Retinal pigment epithelial cell (primary cell): ENCODE results near the gene SKOR1.

ENCODE experiments used
- DNase-seq: peaks from one replicate; pipeline ENCODE4 v3.0.0-alpha.2; 2010; ENCODE audit warnings: low read depth
- H3K4me3 ChIP-seq: 2 replicates; pipeline ENCODE4 v1.5.1; 2011; ENCODE audit warnings: mild to moderate bottlenecking, low read length, control low read depth, moderate library complexity
- TF ChIP-seq, protein P1 (sequence below): conservative IDR thresholded peaks from 2 replicates; pipeline ENCODE4 v1.5.1; 2011; ENCODE audit warnings: low read depth, low read length, control low read depth, inconsistent platforms

Gene SKOR1

DNA sequence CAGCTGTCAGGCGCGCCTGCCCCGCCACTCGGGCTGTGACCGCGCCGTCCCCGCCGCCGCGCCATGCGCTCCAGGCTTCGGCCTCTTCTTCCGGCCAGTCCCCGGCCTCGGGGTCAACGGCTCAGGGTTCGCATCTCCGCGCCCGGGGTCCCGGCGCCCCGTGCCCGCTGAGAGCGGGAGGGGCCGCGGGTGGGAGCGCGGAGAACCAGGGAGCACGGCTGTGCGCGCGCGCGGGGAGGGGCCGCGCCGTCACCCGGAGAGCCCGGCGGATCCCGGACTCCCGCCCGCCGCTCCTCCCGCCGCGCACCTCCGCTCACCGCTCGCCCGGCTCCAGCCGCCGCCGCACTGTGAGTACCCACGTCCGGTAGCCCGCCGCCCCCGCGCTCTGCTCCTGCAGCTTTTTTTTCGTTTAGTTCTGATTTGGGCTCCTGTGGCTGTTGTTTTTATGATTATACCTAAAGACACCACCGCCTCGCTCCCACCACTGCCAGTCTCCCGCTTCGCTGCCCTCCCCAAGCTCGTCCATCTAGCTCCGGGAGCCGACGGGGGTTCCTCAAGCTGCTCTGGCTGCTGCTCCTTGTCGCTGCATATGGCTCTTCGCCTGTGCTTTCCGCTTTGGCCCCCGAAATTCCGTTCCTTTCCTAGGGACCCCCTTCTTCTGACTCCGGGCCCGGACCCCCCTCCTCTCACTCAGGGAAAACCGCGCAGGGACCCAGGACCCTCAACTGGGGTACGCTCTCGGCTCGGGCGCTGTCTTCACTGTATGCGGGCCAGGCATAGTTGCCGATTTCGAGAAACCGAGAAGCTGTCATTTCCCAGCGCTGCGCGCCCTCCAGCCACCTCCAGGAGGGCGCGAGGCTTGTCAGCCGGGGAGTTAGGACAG is 1.8 kb upstream of the SKOR1 start:
- H3K4me3 ChIP-seq: no peak overlapping the region
- TF ChIP-seq, protein P1, sequence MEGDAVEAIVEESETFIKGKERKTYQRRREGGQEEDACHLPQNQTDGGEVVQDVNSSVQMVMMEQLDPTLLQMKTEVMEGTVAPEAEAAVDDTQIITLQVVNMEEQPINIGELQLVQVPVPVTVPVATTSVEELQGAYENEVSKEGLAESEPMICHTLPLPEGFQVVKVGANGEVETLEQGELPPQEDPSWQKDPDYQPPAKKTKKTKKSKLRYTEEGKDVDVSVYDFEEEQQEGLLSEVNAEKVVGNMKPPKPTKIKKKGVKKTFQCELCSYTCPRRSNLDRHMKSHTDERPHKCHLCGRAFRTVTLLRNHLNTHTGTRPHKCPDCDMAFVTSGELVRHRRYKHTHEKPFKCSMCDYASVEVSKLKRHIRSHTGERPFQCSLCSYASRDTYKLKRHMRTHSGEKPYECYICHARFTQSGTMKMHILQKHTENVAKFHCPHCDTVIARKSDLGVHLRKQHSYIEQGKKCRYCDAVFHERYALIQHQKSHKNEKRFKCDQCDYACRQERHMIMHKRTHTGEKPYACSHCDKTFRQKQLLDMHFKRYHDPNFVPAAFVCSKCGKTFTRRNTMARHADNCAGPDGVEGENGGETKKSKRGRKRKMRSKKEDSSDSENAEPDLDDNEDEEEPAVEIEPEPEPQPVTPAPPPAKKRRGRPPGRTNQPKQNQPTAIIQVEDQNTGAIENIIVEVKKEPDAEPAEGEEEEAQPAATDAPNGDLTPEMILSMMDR: no peak
- DNase-seq: no peak

DNA sequence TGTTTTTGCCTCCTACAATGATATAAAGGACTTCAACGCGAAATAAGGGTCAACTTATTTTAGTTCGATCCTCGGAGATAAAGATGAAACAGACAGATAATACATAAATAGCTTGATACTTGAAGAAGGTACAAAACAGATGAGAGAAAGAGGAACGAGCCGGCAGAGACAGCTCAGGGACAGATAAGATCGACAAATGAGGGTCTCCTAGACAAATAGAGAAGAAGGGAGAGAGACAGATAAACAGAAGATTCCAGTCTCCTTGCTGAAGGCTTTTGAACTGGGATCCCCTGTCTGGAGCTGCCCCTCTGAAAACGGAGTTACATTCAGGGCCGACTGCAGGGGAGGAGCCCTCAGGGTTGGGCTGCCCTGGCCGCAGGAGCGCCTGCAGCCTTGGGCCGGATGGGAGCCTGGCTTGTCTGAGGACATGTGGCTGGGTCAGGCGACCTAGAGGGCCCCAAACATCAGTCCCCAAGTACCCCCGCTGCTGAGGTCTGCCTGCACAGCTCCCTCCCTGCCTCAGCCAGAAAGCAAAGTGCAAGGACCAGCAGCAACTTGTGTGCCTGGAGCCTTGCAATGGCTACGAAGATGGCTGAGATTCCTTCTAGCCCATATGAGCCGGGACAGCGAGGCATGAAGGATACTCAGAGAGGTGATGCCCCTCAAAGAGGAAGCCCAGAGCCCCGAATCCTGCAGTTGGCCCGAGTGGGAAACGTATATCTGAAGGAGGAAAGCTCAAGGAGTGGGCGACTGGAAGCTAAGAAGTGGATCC is 926 bp upstream of the SKOR1 start:
- TF ChIP-seq, protein P1: no peak

DNA sequence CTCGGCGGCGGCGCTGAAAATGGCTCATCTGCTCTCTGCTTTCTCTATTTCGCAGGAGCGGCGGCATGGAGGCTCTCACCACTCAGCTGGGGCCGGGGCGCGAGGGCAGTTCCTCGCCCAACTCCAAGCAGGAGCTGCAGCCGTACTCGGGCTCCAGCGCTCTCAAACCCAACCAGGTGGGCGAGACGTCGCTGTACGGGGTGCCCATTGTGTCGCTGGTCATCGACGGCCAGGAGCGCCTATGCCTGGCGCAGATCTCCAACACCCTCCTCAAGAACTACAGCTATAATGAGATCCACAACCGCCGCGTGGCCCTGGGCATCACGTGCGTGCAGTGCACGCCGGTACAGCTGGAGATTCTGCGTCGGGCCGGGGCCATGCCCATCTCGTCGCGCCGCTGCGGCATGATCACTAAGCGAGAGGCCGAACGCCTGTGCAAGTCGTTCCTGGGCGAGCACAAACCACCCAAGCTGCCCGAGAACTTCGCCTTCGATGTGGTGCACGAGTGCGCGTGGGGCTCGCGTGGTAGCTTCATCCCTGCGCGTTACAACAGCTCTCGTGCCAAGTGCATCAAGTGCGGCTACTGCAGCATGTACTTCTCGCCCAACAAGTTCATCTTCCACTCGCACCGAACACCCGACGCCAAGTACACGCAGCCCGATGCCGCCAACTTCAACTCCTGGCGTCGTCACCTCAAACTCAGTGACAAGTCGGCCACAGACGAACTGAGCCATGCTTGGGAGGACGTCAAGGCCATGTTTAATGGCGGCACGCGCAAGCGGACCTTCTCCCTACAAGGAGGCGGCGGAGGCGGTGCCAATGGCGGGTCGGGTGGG is 790 bp downstream of the SKOR1 start:
- H3K4me3 ChIP-seq: no peak overlapping the region
- DNase-seq: no peak
- TF ChIP-seq, protein P1: no peak

More for the DNA sequence above, 926 bp upstream of the SKOR1 start:
- DNase-seq: no peak
- H3K4me3 ChIP-seq: no peak overlapping the region

DNA sequence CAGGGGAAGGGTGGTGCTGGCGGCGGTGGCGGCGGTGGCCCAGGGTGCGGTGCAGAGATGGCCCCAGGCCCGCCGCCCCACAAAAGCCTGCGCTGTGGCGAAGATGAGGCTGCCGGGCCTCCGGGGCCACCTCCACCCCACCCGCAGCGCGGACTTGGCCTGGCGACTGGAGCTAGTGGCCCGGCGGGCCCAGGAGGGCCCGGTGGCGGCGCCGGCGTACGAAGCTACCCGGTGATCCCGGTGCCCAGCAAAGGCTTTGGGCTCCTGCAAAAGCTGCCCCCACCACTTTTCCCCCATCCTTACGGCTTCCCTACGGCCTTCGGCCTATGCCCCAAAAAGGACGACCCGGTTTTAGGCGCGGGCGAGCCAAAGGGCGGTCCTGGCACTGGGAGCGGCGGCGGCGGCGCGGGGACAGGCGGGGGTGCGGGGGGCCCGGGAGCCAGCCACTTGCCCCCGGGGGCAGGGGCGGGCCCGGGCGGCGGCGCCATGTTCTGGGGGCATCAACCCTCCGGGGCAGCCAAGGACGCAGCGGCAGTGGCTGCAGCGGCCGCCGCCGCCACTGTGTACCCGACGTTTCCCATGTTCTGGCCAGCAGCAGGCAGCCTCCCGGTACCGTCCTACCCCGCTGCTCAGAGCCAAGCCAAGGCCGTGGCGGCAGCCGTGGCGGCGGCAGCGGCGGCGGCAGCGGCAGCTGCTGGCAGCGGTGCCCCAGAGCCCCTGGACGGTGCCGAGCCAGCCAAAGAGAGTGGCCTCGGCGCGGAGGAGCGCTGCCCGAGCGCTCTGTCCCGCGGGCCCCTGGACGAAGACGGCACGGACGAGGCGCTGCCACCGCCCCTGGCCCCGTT is 1.6 kb downstream of the SKOR1 start:
- no peak overlapping the region for H3K4me3 ChIP-seq
- no peak for DNase-seq
- TF ChIP-seq, protein P1: no peak

DNA sequence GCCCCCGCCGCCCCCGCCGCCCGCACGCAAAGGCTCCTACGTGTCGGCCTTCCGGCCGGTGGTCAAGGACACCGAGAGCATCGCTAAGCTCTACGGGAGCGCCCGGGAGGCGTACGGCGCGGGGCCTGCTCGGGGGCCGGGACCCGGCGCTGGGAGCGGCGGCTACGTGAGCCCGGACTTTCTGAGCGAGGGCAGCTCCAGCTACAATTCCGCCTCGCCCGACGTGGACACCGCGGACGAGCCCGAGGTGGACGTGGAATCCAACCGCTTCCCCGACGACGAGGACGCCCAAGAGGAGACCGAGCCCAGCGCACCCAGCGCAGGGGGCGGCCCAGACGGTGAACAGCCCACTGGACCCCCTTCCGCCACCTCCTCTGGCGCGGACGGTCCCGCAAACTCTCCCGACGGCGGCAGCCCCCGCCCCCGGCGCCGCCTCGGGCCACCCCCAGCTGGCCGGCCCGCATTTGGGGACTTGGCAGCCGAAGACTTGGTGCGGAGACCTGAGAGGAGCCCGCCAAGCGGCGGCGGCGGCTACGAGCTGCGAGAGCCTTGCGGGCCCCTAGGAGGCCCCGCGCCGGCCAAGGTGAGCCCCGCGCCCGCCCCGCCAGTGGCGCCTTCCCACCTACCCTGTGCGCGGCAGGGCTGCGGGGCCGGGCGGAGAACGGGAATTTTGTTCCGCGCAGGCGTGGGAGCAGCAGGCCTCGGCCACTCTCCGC is 2.4 kb downstream of the SKOR1 start:
- H3K4me3 ChIP-seq: no peak overlapping the region
- TF ChIP-seq, protein P1: no peak
- no peak for DNase-seq
